22Rv1 (cell line): ENCODE data around the gene DIP2C.

Experiments
- CTCF ChIP-seq: fragments of 450-650 bp; IDR thresholded peaks from 2 replicates; pipeline ENCODE4 v1.5.1; 2017; ENCODE audit warnings: mild to moderate bottlenecking
- ZFX ChIP-seq: fragments of 450-650 bp; IDR thresholded peaks from 2 replicates; pipeline ENCODE4 v1.6.1; 2017; ENCODE audit warnings: antibody characterized with exemption, borderline replicate concordance

DNA sequence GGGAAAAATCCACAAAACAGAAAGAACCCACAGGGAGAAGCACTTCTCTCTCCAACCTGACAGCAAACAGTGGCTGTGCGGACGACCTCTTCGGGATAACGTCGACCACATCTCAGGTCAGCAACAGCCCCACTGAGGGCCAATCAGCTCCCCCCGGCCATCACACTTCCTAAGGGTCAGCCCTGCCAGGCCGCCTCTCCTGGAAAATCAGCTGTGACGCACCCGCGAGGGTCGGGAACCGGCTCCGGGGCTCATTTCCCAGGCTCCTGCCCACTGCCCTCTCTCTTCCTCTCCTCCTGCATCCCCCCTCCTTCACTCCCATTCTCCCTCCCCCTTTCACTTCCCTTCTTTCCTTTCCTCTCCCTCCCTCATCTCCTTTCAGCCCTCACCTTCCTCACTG lies 118.3 kb downstream of the DIP2C start:
- no peak for TF ChIP-seq CTCF
- TF ChIP-seq ZFX, result no peak
